Naive B cell (primary cell): ENCODE measurements around the gene BCAS1. TPM values are rescaled to one million over a fixed set of nuclear protein-coding genes. Genes with fewer than 3 reads are reported as not detected.

Experiments used
- ATAC-seq, 2 donors: fragments of 150-1000 bp; cut with Tn5 transposase; 2 replicates each; pipeline ENCODE4 v1.10.0; 2021; ENCODE audit warnings: low read depth in 2 of 2, mild to moderate bottlenecking in 2 of 2, moderate library complexity in 2 of 2
- DNase-seq: peaks from one replicate; pipeline ENCODE4 v3.0.0; 2022
- H3K27ac Mint-ChIP-seq, 6 donors: one replicate each; pipeline ENCODE4 v1.8.0; 2020 to 2022; ENCODE audit warnings: mild to moderate bottlenecking in 6 of 6, mixed read lengths in 6 of 6, moderate library complexity in 5 of 6, inconsistent platforms in 2 of 6
- H3K27me3 Mint-ChIP-seq, 3 donors: one replicate each; pipeline ENCODE4 v1.8.0; 2021 to 2022; ENCODE audit warnings: mixed read lengths in 3 of 3, mild to moderate bottlenecking in 1 of 3
- H3K36me3 Mint-ChIP-seq, 2 donors: one replicate each; pipeline ENCODE4 v1.8.0; 2020 to 2022; ENCODE audit warnings: mixed read lengths in 2 of 2, inconsistent platforms in 1 of 2, mild to moderate bottlenecking in 1 of 2
- H3K4me1 Mint-ChIP-seq, 3 donors: one replicate each; pipeline ENCODE4 v1.8.0; 2020 to 2022; ENCODE audit warnings: mixed read lengths in 3 of 3, inconsistent platforms in 1 of 3, mild to moderate bottlenecking in 1 of 3, moderate library complexity in 1 of 3
- H3K4me3 Mint-ChIP-seq, 8 donors: one replicate each; pipeline ENCODE4 v1.8.0; 2020 to 2022; ENCODE audit warnings: mild to moderate bottlenecking in 8 of 8, mixed read lengths in 8 of 8, moderate library complexity in 8 of 8, inconsistent platforms in 2 of 8
- H3K9me3 Mint-ChIP-seq, 7 donors: one replicate each; pipeline ENCODE4 v1.8.0; 2020 to 2022; ENCODE audit warnings: mixed read lengths in 7 of 7, mild to moderate bottlenecking in 5 of 7, inconsistent platforms in 2 of 7, moderate library complexity in 1 of 7
- polyA plus RNA-seq, 6 donors: library from polyadenylated mRNA; unstranded; fragments of 300-500 nt; fragmentation: Illumina TruSeq; gene quantifications; one replicate each; pipeline ENCODE4 v1.2.3, GENCODE V29; 2021; ENCODE audit warnings: low read depth in 6 of 6

Gene BCAS1
- polyA plus RNA-seq, 6 donors from 2014 or later, result 0.19 to 0.23 TPM; not detected in 4

DNA sequence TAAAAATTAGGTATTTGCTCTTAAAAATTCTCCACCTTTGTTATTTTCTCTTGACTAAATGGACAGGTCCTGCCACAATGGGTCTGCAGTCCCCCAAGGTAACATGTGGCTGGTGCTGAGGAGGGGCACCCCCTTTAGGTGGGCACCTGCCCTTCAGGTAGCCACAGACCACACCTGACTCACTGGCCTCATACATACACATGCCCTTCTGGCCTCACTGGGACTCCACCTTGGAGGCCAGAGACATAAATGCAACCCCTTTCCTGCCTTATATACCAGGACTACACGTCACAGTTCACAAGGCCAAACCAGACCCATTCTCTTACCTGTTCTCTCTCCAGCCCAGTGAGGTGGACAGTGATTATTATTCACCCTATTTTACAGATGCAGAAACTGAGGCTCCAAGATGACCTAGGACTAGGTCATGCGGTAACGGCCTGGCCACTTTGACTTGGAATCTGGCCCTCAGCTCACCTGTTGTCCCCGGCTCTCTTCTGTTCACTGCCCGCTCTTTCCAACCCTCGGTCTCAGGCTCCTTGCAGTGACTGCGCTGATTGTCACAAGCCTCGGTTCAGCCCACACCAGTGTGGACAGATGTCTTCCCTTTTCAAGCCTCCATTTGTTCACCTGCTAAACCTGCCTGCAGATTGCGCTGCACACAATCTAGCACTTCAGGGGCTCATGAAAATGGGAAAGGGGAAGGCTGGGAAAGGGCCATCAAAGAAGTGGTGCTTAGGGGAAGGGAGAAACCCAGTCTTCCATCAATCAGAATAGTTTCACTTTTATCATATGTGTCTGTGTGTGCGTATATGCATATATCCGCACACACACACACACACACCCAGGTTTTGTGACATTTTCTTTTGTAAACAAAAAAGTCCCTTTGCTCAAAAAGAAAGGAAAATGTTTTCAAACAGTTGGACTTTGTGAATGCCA lies 121.7 kb downstream of the BCAS1 start:
- H3K4me1 Mint-ChIP-seq, result peaks cover 22 to 32% (median 29%) of the 10 kb centered on the region in 3 donors
- H3K9me3 Mint-ChIP-seq, result peaks cover 5 to 22% (median 8%) of the 10 kb centered on the region in 7 donors
- DNase-seq, result no peak
- H3K27ac Mint-ChIP-seq, result peak overlapping the region; percentile 79 to 94 (median 90)
- peak overlapping the region; percentile 18 to 75 (median 63) for H3K4me3 Mint-ChIP-seq
- ATAC-seq, result peak; percentile 39 to 56
- H3K27me3 Mint-ChIP-seq, result no peaks in the 10 kb centered on the region
- H3K36me3 Mint-ChIP-seq, result peaks cover 0 to 9% of the 10 kb centered on the region in 2 donors

DNA sequence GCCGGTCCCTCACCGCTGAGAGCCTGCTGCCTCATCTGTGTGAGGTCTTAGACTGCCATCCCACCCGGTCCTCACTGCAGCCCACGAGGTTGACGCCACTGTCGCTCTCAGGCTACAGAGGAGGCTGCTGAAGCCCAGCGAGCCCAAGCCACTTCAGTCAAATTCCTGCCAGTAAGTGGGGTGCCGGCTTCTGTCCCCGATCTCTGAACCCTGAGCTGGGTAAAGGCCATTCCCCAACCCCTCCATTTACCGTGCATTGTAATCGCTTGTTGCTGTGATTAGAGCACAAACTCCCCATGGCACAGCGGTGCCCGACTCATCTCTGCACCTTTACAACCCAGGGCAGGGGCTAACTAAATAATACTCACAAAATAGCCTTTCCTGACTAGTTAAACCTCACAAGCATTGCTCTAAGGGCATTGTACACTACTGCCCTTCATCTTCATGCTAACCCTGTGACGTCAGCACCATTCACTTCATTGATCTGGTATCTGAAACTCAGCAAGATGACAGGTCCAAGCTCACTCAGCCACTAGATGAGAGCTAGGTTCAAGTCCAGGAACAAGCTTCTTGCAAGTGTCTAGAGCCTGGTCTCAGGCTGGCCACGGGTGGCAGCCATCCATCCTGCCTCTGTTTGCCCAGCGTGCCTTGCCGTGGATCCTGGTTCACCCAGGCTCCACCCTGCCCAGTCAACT lies 122.7 kb downstream of the BCAS1 start:
- H3K36me3 Mint-ChIP-seq, result no peaks in the 10 kb centered on the region
- peaks cover 0 to 12% (median 1%) of the 10 kb centered on the region in 7 donors for H3K9me3 Mint-ChIP-seq
- peaks cover 27 to 39% (median 36%) of the 10 kb centered on the region in 3 donors for H3K4me1 Mint-ChIP-seq
- H3K27me3 Mint-ChIP-seq, result no peaks in the 10 kb centered on the region
- no peak for ATAC-seq
- DNase-seq, result no peak
- H3K27ac Mint-ChIP-seq, result peak overlapping the region in 1 of 6 donors; percentile 34
- H3K4me3 Mint-ChIP-seq, result no peak overlapping the region

DNA sequence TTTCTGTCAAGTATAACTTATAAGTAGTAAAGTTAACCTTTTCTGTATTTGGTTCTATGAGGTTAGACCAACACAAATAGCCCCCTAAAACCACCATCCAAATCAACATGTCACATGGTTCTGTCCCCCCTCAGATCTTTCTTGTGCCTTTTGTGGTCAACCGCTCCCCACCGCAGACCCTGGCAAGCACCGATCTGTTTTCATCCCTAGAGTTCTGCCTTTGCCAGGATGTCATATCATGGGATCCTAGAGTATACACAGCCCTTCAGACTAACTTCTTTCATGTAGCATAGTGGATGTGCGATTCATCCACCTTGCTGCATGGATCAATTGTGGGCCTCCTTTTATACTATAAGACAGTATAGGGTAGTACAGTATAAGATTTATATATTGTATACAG lies 124.3 kb downstream of the BCAS1 start:
- peak overlapping the region in 1 of 6 donors; percentile 84 for H3K27ac Mint-ChIP-seq
- ATAC-seq, result no peak

DNA sequence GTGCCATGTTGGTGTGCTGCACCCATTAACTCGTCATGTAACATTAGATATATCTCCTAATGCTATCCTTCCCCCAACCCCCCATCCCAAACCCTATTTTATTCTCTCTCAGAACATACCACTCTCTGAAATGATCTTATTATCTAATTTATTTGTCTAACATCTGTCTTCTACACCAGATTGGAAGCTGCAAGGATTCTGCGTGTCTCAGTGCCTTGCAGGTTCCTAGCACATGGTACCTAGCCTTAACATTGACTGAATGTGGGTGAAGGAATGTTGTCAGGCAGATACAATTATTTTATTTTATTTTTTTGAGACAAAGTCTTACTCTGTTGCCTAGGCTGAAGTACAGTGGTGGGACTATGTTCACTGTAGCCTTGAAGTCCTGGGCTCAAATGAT lies 124.9 kb downstream of the BCAS1 start:
- Mint-ChIP-seq H3K9me3 (no peaks in the 10 kb centered on the region), H3K36me3 (no peaks in the 10 kb centered on the region), H3K27me3 (no peaks in the 10 kb centered on the region), H3K4me1 (peaks cover 40 to 60% (median 56%) of the 10 kb centered on the region in 3 donors), H3K4me3 (peak overlapping the region in 1 of 8 donors; percentile 60), H3K27ac (peak overlapping the region in 1 of 6 donors; percentile 78)
- ATAC-seq (no peak), DNase-seq (no peak)

More for the DNA sequence above, 124.3 kb downstream of the BCAS1 start:
- no peak overlapping the region for H3K4me3 Mint-ChIP-seq
- no peaks in the 10 kb centered on the region for H3K36me3 Mint-ChIP-seq
- DNase-seq, result no peak
- H3K4me1 Mint-ChIP-seq, result peaks cover 36 to 55% (median 50%) of the 10 kb centered on the region in 3 donors
- no peaks in the 10 kb centered on the region for H3K27me3 Mint-ChIP-seq
- H3K9me3 Mint-ChIP-seq, result no peaks in the 10 kb centered on the region

DNA sequence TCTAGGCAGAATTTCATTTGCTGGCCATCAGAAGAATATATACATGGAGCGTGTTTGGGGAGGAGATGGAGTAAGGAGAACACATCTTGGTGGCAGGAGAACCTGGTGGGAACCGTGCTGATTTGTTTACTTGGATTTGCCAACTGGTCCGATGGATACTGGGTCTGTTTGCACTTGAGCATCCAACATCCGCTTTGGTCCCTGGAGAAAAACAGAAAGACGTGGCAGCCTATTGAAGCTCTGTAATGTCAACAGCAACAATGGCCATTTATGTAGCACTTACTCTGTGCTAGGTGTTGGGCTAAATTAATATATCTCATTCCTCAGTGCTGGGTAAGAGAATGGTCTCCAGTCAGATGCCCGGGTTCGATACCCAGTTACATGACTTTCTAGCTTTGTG lies 125.6 kb downstream of the BCAS1 start:
- no peak for ATAC-seq
- H3K27ac Mint-ChIP-seq, result peak overlapping the region in 2 of 6 donors; percentile 9 to 77
- H3K36me3 Mint-ChIP-seq, result no peaks in the 10 kb centered on the region
- no peak overlapping the region for H3K4me3 Mint-ChIP-seq
- H3K9me3 Mint-ChIP-seq, result no peaks in the 10 kb centered on the region
- H3K4me1 Mint-ChIP-seq, result peaks cover 34 to 59% (median 57%) of the 10 kb centered on the region in 3 donors
- DNase-seq, result no peak
- H3K27me3 Mint-ChIP-seq, result no peaks in the 10 kb centered on the region

DNA sequence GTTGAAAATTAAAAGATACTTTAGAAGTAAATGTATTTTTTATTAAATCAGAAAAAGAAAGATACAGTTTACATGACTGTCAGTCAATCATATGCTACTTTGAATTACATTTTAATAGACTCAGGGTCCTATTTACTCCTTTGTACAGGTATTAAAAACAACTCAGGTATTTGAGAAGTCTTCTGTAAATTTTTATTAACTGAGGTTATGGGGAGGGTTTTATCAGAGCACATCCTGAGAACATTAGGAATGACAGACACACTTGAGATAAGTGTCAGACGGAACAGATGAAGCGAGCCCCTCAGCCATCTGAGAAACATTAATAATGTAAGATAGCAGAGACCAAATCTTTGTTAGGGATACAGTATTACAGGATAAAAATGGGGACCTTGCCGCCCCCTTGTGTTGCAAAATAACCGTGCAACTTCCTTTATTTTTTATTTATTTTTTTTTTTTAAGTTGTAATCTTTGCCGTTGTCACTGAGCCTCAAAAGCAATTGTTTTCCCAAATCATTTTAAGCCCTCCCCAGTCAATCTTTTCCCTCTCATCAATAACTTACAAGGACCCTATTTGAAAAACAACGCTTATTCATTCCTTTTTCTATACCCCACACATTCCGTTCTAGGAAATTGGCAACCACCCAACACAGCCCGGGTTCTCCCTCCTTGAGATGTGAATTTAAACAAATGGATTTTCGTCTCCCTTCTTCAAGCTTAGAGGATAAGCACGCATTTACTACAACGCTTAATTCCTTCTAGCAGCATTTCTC lies 126.7 kb downstream of the BCAS1 start:
- peak overlapping the region in 3 of 8 donors; percentile 25 to 54 (median 40) for H3K4me3 Mint-ChIP-seq
- H3K27ac Mint-ChIP-seq, result peak overlapping the region in 2 of 6 donors; percentile 25 to 53
- H3K27me3 Mint-ChIP-seq, result no peaks in the 10 kb centered on the region
- H3K9me3 Mint-ChIP-seq, result no peaks in the 10 kb centered on the region
- peaks cover 27 to 53% (median 52%) of the 10 kb centered on the region in 3 donors for H3K4me1 Mint-ChIP-seq
- peak; percentile 32 for DNase-seq
- peak in 1 of 2 donors; percentile 32 for ATAC-seq
- H3K36me3 Mint-ChIP-seq, result no peaks in the 10 kb centered on the region

DNA sequence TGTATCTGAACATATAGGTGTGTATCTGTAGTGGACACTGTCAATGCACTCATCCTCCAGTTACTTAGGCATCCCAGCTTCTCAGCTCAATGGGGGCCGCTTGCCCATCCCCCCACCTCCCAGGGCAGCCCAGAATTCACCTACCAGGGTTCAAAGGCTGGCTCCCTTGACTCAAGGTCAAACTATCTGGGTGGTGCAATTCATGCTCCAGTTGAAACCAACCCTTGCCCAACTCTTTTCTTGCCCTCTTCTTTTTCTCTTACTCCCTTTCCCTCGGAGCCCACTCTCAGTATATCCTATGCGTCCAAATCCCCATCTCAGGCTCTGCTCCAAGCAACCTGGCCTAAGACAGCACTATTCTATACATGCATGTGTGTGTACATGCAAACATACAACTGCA lies 127.4 kb downstream of the BCAS1 start:
- peaks cover 29 to 51% (median 46%) of the 10 kb centered on the region in 3 donors for H3K4me1 Mint-ChIP-seq
- peak overlapping the region in 1 of 6 donors; percentile 30 for H3K27ac Mint-ChIP-seq
- H3K9me3 Mint-ChIP-seq, result no peaks in the 10 kb centered on the region
- H3K27me3 Mint-ChIP-seq, result no peaks in the 10 kb centered on the region
- H3K4me3 Mint-ChIP-seq, result no peak overlapping the region
- ATAC-seq, result no peak
- no peak for DNase-seq
- no peaks in the 10 kb centered on the region for H3K36me3 Mint-ChIP-seq

DNA sequence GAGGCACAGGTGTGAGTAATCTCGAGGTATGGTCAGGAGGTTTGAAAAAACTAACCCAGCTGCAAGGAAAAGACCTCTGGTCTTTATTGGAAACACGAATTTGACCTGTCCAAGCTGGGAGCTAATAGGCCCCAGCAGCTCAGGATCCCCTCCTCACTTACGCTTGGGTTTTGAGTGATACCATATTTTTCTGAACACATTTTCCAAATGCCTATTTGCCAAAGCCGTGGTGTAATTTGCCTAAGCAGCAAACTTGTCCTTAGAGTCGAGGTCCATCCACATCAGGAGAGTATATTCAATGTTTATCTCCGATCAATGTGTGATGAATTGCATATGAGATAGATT lies 128.0 kb downstream of the BCAS1 start:
- H3K27ac Mint-ChIP-seq, result peak overlapping the region in 5 of 6 donors; percentile 11 to 98 (median 88)
- ATAC-seq, result no peak

DNA sequence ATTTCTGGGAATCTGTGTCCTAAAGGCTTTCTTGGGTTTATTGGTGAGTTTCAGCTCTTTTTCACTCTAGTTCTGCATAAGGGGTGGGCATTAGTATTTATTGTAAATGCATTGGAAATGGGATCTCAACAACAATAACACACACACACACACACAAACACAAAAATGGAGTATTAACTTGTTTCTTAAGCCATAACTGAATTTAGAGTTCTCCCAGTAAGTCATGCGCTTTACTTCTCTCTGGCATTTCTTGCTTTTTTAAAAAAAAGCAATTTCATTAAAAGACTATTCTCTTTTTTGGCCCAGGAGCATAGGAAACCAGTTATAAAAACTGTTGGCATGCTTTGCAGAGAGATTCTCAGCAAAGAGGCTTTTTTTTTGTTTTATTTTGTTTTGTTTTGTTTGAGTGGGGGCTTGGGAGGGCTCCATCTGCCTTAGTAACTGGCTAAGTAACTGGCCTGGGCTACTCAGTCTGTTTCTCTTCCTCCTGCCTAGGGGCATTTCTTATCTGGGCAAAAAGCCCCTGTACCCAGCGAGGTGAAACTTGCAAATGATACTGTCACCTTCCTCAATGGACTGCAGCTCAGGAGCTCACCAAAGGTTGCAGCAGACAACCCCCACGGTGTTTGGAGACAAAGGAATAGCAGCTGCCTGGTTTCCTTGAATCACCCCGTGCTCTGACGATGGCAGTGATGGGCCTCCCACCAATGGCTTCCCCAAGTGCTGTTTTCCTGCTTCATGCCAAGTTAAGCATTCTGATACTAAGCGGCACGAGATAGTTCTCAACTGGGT lies 128.5 kb downstream of the BCAS1 start:
- H3K36me3 Mint-ChIP-seq, result no peaks in the 10 kb centered on the region
- no peaks in the 10 kb centered on the region for H3K27me3 Mint-ChIP-seq

More for the DNA sequence above, 128.0 kb downstream of the BCAS1 start:
- Mint-ChIP-seq H3K4me1 (peaks cover 32 to 55% (median 46%) of the 10 kb centered on the region in 3 donors), H3K36me3 (no peaks in the 10 kb centered on the region), H3K4me3 (peak overlapping the region in 1 of 8 donors; percentile 48), H3K27me3 (no peaks in the 10 kb centered on the region), H3K9me3 (no peaks in the 10 kb centered on the region)
- DNase-seq, result no peak

DNA sequence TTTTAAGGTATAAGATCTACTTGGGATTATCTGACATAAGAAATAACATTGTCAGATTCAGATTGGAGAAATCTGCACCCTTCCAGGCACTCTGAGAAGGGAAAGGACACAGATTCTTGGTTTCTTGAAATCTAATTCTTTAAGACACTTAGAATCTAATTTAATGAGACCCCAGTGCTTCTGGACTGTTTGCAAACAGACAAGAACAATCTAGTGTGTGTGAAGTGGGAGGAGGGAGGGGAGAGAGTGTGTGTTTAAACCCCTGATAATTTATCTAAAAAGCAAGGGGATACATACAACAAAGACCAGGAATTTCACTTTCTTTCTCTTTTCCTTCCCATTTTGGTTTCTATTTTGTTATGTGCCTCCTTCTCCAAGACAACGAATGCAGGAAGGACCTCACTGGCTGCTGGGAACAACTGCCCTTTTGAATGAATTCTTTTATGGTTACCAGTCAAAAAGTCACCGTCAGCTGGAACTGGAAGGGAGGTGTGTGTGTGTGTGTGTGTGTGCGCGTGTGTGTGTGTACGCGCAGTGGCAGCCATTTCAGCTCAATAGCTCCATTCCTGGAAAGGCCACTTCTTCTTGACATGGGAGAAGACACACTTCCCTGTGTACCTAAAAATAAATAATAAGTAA lies 129.4 kb downstream of the BCAS1 start:
- H3K4me1 Mint-ChIP-seq, result peaks cover 32 to 63% (median 46%) of the 10 kb centered on the region in 3 donors
- H3K4me3 Mint-ChIP-seq, result peak overlapping the region in 5 of 8 donors; percentile 37 to 64 (median 48)
- H3K27ac Mint-ChIP-seq, result peak overlapping the region in 5 of 6 donors; percentile 38 to 91 (median 86)
- DNase-seq (no peak), ATAC-seq (no peak)
- no peaks in the 10 kb centered on the region for H3K36me3 Mint-ChIP-seq
- no peaks in the 10 kb centered on the region for H3K9me3 Mint-ChIP-seq
- H3K27me3 Mint-ChIP-seq, result no peaks in the 10 kb centered on the region

More for the DNA sequence above, 128.5 kb downstream of the BCAS1 start:
- H3K4me3 Mint-ChIP-seq, result peak overlapping the region; percentile 29 to 68 (median 46)
- H3K9me3 Mint-ChIP-seq, result no peaks in the 10 kb centered on the region
- peaks cover 32 to 56% (median 46%) of the 10 kb centered on the region in 3 donors for H3K4me1 Mint-ChIP-seq
- ATAC-seq (peak; percentile 79 to 91), DNase-seq (peak; percentile 59)
- H3K27ac Mint-ChIP-seq, result peak overlapping the region; percentile 11 to 98 (median 90)

DNA sequence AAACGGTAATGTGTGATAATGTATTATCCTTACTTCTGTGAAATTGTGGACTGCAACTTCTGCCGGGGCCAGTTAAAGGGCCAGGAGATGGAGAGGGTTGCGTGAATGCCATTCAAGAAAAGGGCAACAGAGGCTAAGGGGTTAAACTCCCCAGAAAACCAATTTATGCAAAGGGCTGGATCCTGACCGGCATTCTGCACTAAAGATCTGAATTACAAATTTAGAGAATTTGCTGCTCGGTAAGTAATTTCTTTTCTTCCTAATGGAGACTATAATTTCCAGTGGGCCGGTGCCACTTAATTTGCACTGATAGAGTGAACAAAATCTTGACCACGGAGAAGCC lies 130.1 kb downstream of the BCAS1 start:
- Mint-ChIP-seq H3K27me3 (no peaks in the 10 kb centered on the region), H3K4me1 (peaks cover 38 to 70% (median 52%) of the 10 kb centered on the region in 3 donors), H3K9me3 (no peaks in the 10 kb centered on the region), H3K4me3 (peak overlapping the region; percentile 1 to 81 (median 50)), H3K27ac (peak overlapping the region in 5 of 6 donors; percentile 72 to 88 (median 84)), H3K36me3 (no peaks in the 10 kb centered on the region)
- DNase-seq (no peak), ATAC-seq (no peak)
